Lower leg skin (tissue), 3 donors: Measurements from ENCODE around the gene KIRREL2.
"Not testable (repeated sequence)": the region's sequence is repeated elsewhere in the genome, so short reads cannot be mapped to it uniquely, and the experiment has no call there.

ENCODE experiments used
- POLR2A ChIP-seq, 2 donors: fragments of 450-650 bp; IDR thresholded peaks; one replicate each; pipeline ENCODE4 v1.6.1; 2016 to 2017; ENCODE audit warnings: antibody characterized with exemption in 2 of 2, mild to moderate bottlenecking in 1 of 2, moderate library complexity in 1 of 2
- TF ChIP-seq, protein P1 (sequence below), 3 donors: fragments of 450-650 bp; IDR thresholded peaks; one replicate each; pipeline ENCODE4 v1.5.1; 2016; ENCODE audit warnings: antibody characterized with exemption in 3 of 3, mild to moderate bottlenecking in 3 of 3, moderate library complexity in 2 of 3

DNA sequence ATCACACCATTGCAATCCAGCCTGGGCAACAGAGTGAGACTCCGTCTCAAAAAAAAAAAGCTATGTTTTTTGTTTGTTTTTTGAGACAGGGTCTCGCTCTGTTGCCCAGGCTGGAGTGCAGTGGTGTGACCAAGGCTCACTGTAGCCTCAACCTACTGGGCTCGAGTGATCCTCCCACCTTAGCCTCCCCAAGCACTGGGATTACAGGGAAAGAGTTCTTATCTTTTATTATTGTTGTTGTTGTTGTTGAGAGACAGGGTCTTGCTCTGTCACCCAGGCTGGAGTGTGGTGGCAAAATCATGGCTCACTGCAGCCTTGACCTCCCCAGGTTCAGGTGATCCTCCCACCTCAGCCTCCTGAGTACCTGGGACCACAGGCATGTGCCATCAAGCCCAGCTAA is 35.1 kb downstream of the KIRREL2 start:
- TF ChIP-seq, protein P1, sequence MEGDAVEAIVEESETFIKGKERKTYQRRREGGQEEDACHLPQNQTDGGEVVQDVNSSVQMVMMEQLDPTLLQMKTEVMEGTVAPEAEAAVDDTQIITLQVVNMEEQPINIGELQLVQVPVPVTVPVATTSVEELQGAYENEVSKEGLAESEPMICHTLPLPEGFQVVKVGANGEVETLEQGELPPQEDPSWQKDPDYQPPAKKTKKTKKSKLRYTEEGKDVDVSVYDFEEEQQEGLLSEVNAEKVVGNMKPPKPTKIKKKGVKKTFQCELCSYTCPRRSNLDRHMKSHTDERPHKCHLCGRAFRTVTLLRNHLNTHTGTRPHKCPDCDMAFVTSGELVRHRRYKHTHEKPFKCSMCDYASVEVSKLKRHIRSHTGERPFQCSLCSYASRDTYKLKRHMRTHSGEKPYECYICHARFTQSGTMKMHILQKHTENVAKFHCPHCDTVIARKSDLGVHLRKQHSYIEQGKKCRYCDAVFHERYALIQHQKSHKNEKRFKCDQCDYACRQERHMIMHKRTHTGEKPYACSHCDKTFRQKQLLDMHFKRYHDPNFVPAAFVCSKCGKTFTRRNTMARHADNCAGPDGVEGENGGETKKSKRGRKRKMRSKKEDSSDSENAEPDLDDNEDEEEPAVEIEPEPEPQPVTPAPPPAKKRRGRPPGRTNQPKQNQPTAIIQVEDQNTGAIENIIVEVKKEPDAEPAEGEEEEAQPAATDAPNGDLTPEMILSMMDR (IDR thresholded peaks at IDR 0.05) = not testable (repeated sequence)
- not testable (repeated sequence) for TF ChIP-seq POLR2A (IDR thresholded peaks at IDR 0.05)
